RWPE1 (cell line): ENCODE data around the gene TYSND1.
A peak's percentile ranks its signal among the peaks of the same experiment; 100 is the strongest.

Experiments used
- CTCF ChIA-PET: fragments of 350-600 bp; sonication (Branson Sonifier 250); formaldehyde crosslinking; extraction: SDS; loops from one replicate; lab custom pipeline; 2021; lab: Yijun Ruan, JAX
- POLR2A ChIA-PET: fragments of 400-600 bp; formaldehyde crosslinking; extraction: SDS; loops from one replicate; lab custom pipeline; 2020; ENCODE audit warnings: antibody characterized with exemption; ENCODE audit not compliant: low non-redundant PET; lab: Yijun Ruan, JAX
- DNase-seq: peaks from one replicate; pipeline ENCODE4 v3.0.0; 2012; ENCODE audit warnings: low spot score
- H3K27ac ChIP-seq: fragments of 450-650 bp; 2 replicates; pipeline ENCODE4 v1.5.1; 2017
- TF ChIP-seq, protein P1 (sequence below): fragments of 450-650 bp; conservative IDR thresholded peaks from 2 replicates; pipeline ENCODE4 v1.5.1; 2017; ENCODE audit warnings: low read depth, mild to moderate bottlenecking

TYSND1 gene

DNA sequence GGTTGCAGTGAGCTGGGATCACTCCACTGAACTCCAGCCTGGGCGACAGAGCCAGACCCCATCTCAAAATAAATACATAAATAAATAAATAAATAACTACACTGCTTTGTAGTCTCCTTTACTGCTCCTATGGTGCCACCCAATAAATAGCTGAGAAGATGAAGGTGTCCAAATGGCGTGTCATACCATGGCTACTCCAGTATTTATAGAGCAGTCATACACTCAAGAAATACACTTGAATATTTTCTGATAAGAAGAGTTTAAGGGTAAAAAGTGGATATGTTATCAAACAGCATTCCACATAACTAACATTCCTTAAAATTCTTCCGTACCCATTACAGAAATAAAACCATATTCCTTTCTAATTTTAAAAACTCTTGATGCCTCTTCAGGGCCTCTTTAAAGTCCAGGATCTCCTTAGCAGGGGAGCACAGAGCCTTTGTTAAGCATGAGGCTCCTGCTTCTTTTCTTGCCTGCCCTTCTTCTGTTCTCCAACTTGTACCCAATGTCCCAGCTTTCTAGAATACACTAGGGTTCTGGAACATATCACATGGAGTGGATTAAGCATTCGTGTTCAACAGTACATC is 31.7 kb upstream of the TYSND1 start:
- no peak overlapping the region for H3K27ac ChIP-seq
- POLR2A ChIA-PET = no interaction called here
- no peak for DNase-seq
- TF ChIP-seq, protein P1, sequence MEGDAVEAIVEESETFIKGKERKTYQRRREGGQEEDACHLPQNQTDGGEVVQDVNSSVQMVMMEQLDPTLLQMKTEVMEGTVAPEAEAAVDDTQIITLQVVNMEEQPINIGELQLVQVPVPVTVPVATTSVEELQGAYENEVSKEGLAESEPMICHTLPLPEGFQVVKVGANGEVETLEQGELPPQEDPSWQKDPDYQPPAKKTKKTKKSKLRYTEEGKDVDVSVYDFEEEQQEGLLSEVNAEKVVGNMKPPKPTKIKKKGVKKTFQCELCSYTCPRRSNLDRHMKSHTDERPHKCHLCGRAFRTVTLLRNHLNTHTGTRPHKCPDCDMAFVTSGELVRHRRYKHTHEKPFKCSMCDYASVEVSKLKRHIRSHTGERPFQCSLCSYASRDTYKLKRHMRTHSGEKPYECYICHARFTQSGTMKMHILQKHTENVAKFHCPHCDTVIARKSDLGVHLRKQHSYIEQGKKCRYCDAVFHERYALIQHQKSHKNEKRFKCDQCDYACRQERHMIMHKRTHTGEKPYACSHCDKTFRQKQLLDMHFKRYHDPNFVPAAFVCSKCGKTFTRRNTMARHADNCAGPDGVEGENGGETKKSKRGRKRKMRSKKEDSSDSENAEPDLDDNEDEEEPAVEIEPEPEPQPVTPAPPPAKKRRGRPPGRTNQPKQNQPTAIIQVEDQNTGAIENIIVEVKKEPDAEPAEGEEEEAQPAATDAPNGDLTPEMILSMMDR = no peak
- CTCF ChIA-PET = no interaction called here

DNA sequence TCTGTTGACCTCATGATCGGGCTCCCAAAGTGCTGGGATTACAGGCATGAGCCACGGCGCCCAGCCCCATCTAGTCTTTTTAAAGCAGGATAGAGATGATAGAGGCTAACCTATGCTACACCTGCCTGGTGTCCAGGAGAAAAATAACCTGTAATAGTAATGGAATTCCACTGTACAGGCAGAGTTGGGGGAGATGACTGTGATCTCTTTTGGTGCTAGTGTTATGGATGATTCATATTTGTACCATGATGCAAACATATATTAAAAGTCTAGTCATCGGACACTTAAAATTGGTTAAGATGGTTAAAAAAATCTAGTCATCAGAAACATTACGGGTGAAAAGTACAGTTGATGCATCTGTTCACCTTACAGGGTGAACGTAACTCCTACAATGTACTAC is 29.9 kb upstream of the TYSND1 start:
- ChIA-PET POLR2A (no interaction called here), CTCF (no interaction called here)
- DNase-seq = peak; percentile 53
- TF ChIP-seq, protein P1 = no peak
- H3K27ac ChIP-seq = no peak overlapping the region

- no peak overlapping the region for H3K27ac ChIP-seq
- no peak for DNase-seq
- ChIA-PET CTCF (interaction anchor here (1.0 kb wide), 1 partner anchor 28 kb away, joined by 3 read pairs; no protein-coding TSS in a partner anchor), POLR2A (interaction anchor here (0.6 kb wide), 1 partner anchor 22 kb away, joined by 6 read pairs; no protein-coding TSS in a partner anchor)
- TF ChIP-seq, protein P1 = no peak
These were observed 29.0 kb upstream of the TYSND1 start for GRCh38 chr10:70175516-70175915.

DNA sequence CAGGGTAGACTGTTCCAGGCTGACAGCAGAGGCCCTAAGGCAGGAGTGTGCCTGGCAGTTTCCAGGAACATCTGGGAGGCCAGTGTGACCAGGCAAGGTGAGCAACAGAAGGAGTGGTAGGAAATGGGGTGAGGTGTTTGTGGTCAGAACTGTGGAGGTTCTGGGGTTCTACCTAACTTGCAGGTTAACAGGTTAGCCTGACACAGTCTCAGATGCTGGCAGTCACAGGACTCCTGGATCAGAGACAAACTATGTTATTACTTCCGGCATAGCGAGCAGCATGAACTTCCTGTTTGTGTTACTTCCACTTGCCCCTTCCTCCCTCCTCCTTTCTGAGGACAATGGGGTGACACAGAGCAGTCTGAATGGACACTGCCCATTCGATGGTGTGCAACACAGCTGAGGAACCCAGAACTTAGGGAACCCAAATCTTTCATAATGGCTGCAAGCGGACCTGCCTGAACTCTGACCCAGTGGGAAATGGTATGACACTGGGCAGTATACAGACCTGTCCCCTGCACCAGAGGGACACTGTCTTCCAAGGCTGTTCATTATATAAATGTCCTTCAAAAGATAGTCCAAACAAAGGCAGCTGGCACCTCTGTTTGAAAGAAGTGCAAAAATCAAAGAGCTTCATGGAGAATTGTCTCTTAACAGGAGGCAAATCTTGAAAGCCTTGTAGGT is 27.7 kb upstream of the TYSND1 start:
- ChIA-PET CTCF (no interaction called here), POLR2A (no interaction called here)
- TF ChIP-seq, protein P1 = no peak
- no peak overlapping the region for H3K27ac ChIP-seq
- no peak for DNase-seq

DNA sequence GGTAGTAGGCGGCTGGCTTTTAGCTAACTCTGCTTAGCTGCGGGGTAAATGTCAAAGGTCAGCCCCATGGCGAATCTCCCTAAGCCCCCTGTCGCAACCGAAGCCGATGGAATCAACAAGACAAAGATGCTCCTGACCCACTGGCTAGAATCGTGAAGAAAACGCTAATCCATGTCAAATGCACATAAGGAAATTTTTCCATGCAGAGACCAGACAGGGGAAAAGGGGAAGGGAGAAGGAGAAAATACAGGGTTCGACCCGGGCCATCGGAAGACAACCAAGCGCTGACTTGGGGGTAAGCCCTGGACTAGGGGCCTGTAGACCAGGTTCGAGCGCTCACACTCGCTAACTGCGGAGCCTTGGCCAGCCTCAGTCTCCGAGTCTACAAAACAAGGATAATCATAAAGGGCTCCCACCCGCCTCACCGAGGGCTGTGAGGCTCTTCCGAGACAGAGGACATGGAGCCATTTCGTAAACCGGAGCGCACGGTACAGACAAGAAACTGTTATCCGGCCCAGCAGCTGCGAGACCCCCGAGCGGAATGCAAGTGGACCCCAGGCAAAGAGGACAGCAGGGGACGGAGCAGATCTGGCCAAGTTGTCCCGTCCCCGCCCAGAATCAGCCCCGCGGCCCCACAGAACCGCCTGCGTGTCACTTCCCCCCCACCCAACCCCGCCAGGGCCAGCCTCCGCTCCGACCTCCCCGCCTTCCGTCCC is 23.3 kb upstream of the TYSND1 start:
- ChIA-PET CTCF (interaction anchor here (0.6 to 1.6 kb wide), 2 partner anchors 23 to 125 kb away, joined by 4 read pairs; partner anchors contain the start of gene TYSND1), POLR2A (interaction anchor here (0.6 to 1.3 kb wide), 7 partner anchors 8 to 234 kb away, joined by 3 to 4 read pairs (median 3); partner anchors contain the start of genes EIF4EBP2 and TYSND1)
- H3K27ac ChIP-seq = peak overlapping the region; percentile 78
- no peak for DNase-seq
- TF ChIP-seq, protein P1 = no peak

GRCh38 chr10:70169011-70169410 is 22.5 kb upstream of the TYSND1 start:
- POLR2A ChIA-PET = no interaction called here
- CTCF ChIA-PET = interaction anchor here (0.6 kb wide), 1 partner anchor 124 kb away, joined by 4 read pairs; no protein-coding TSS in a partner anchor
- H3K27ac ChIP-seq = no peak overlapping the region; the same call in 1 of the 2 replicates

More at GRCh38 chr10:70169011-70169410, 22.5 kb upstream of the TYSND1 start:
- no peak for DNase-seq
- TF ChIP-seq, protein P1 = no peak
